HepG2 (cell line): ENCODE results near the gene NPY1R. TPM values are rescaled to one million over a fixed set of nuclear protein-coding genes. Genes with fewer than 3 reads are reported as not detected.

ENCODE experiments used
- ATAC-seq: fragments of 200-7000 bp; cut with Tn5 transposase; 3 replicates; pipeline ENCODE4 v1.9.1; 2020; ENCODE audit warnings: mild to moderate bottlenecking, moderate library complexity
- BruUV-seq: library from RNA; stranded (reverse); fragments of 400-500 nt; replicated peaks from 2 replicates; lab custom pipeline; 2021; lab: Mats Ljungman, UMichigan
- CTCF ChIA-PET: fragments of 300-600 bp; formaldehyde crosslinking; extraction: SDS; loops from one replicate; lab custom pipeline; 2021; ENCODE audit warnings: low total read pairs, inconsistent platforms, low intra/inter-chr PET ratio; lab: Yijun Ruan, JAX
- POLR2A ChIA-PET: fragments of 350-600 bp; sonication (Branson Sonifier 250); formaldehyde crosslinking; loops from one replicate; lab custom pipeline; 2020; ENCODE audit warnings: antibody characterized with exemption, inconsistent platforms; lab: Yijun Ruan, JAX
- DNase-seq: peaks from one replicate; pipeline ENCODE4 v3.0.0-alpha.2; 2015; ENCODE audit warnings: low spot score
- FAIRE-seq: peaks from 3 replicates; lab custom pipeline; 2011; peaks lifted over from hg19 to GRCh38; lab: Jason Lieb, UNC
- H2AFZ ChIP-seq: one replicate; pipeline ENCODE4 v1.6.1; 2011; ENCODE audit warnings: low read length, inconsistent platforms
- H3K27ac ChIP-seq: fragments of 300-600 bp; 3 replicates; pipeline ENCODE4 v1.8.0; 2011; ENCODE audit warnings: mixed run types, mild to moderate bottlenecking, mixed read lengths, low read length, inconsistent platforms; ENCODE audit not compliant: insufficient read depth; ENCODE audit errors: extremely low read length
- H3K27me3 ChIP-seq, 2 experiments: fragments of 200-600 bp in 1 of 2; 2 replicates in 1 of 2; 3 replicates in 1 of 2; pipeline versions ENCODE4 v1.6.0 to v1.8.0; 2011; ENCODE audit warnings: low read length in 2 of 2, mild to moderate bottlenecking in 2 of 2, moderate library complexity in 2 of 2, inconsistent platforms in 1 of 2; ENCODE audit not compliant: insufficient read depth in 2 of 2, control insufficient read depth in 1 of 2
- H3K36me3 ChIP-seq, 2 experiments: fragments of 200-600 bp in 1 of 2; replicated peaks in 1 of 2; 2 replicates in 1 of 2; 3 replicates in 1 of 2; pipeline versions ENCODE4 v1.5.1 to v1.8.0; 2011; ENCODE audit warnings: low read length in 2 of 2, inconsistent platforms in 1 of 2; ENCODE audit not compliant: insufficient read depth in 2 of 2, control insufficient read depth in 1 of 2
- H3K4me1 ChIP-seq: 2 replicates; pipeline ENCODE4 v1.5.1; 2012; ENCODE audit warnings: low read length, inconsistent platforms; ENCODE audit not compliant: insufficient read depth
- H3K4me2 ChIP-seq: 2 replicates; pipeline ENCODE4 v1.6.0; 2011; ENCODE audit warnings: low read depth, low read length, inconsistent platforms
- H3K4me3 ChIP-seq, 3 experiments: fragments of 200-600 bp in 1 of 3; sonication (generic), shearing (Covaris generic) in 1 of 3; replicated peaks in 1 of 3; 2 replicates each; pipeline ENCODE4 v1.5.1; 2011 to 2016; ENCODE audit warnings: low read length in 3 of 3, inconsistent platforms in 2 of 3, low read depth in 2 of 3, mild to moderate bottlenecking in 2 of 3, control low read depth in 1 of 3, mixed read lengths in 1 of 3; ENCODE audit not compliant: insufficient read depth in 1 of 3
- H3K79me2 ChIP-seq: one replicate; pipeline ENCODE4 v1.6.1; 2011; ENCODE audit warnings: low read length, inconsistent platforms; ENCODE audit not compliant: insufficient read depth
- H3K9ac ChIP-seq: 2 replicates; pipeline ENCODE4 v1.6.0; 2011; ENCODE audit warnings: mild to moderate bottlenecking, low read depth, low read length, inconsistent platforms; ENCODE audit not compliant: insufficient read depth
- H3K9me3 ChIP-seq: 2 replicates; pipeline ENCODE4 v1.5.1; 2012; ENCODE audit warnings: mild to moderate bottlenecking, low read length
- H4K20me1 ChIP-seq: 2 replicates; pipeline ENCODE4 v1.6.0; 2011; ENCODE audit warnings: inconsistent platforms, mild to moderate bottlenecking, low read length, moderate library complexity; ENCODE audit not compliant: insufficient read depth
- BATF2 ChIP-seq: sonication (generic); formaldehyde crosslinking; IDR thresholded peaks from 2 replicates; pipeline ENCODE4 v1.8.0; 2022; ENCODE audit warnings: mild to moderate bottlenecking, missing genetic modification reagents, moderate library complexity
- HNF4A ChIP-seq: sonication (generic); formaldehyde crosslinking; IDR thresholded peaks from 2 replicates; pipeline ENCODE4 v1.4.0; 2020; ENCODE audit warnings: missing genetic modification reagents
- NRL ChIP-seq: sonication (generic); formaldehyde crosslinking; IDR thresholded peaks from 2 replicates; pipeline ENCODE4 v1.5.0; 2020; ENCODE audit warnings: missing genetic modification reagents, mild to moderate bottlenecking, moderate library complexity, borderline replicate concordance
- RORA ChIP-seq: sonication (generic); formaldehyde crosslinking; IDR thresholded peaks from 2 replicates; pipeline ENCODE4 v1.5.0; 2020; ENCODE audit warnings: mild to moderate bottlenecking, missing genetic modification reagents, moderate library complexity
- ZNF143 ChIP-seq: sonication (generic); formaldehyde crosslinking; IDR thresholded peaks from 2 replicates; pipeline ENCODE4 v1.4.0; 2020; ENCODE audit warnings: missing genetic modification reagents
- ZNF224 ChIP-seq: sonication (generic); formaldehyde crosslinking; IDR thresholded peaks from 2 replicates; pipeline ENCODE4 v1.5.0; 2020; ENCODE audit warnings: mild to moderate bottlenecking, missing genetic modification reagents
- ZNF747 ChIP-seq: sonication (generic); formaldehyde crosslinking; IDR thresholded peaks from 2 replicates; pipeline ENCODE4 v1.8.1; 2023; ENCODE audit warnings: missing genetic modification reagents, mild to moderate bottlenecking, borderline replicate concordance
- WGBS: methylation state at CpG from one replicate; pipeline ENCODE4 v1.1.6; 2017; ENCODE audit warnings: low lambda C conversion rate; 5-methylcytosine and 5-hydroxymethylcytosine counted together
- in situ Hi-C: cut with HindIII; loops from 2 replicates; pipeline ENCODE4 v1.10.0; 2017; ENCODE audit warnings: low pct_unique_long_range_greater_than_20kb; ENCODE audit not compliant: extremely low pct_ligation_motif_present
- intact Hi-C: fragments of 100-400 bp; cut with micrococcal nuclease; formaldehyde crosslinking; loops from one replicate; pipeline ENCODE4 v1.10.0; 2022; ENCODE audit not compliant: unreplicated experiment
- polyA plus RNA-seq, 8 experiments: library from polyadenylated mRNA; depleted of rRNA in 3 of 8; stranded (reverse) in 7 of 8; unstranded in 1 of 8; fragments of >200 nt; fragmentation: Illumina TruSeq in 4 of 8; extraction: Trizol in 4 of 8; gene quantifications; 2 replicates each; pipeline versions ENCODE4 v1.2.1 to v1.2.3, GENCODE V29; 2011 to 2016; ENCODE audit warnings: low read depth in 4 of 8, missing spikeins in 1 of 8, mixed read lengths in 1 of 8; ENCODE audit not compliant: insufficient read depth in 1 of 8
- total RNA-seq, 5 experiments: library from RNA; depleted of rRNA; stranded (reverse); fragments of >200 nt; fragmentation: Illumina TruSeq; extraction: Trizol; gene quantifications; 2 replicates each; pipeline ENCODE4 v1.2.3, GENCODE V29; 2016; ENCODE audit warnings: low read depth in 1 of 5
- TF ChIP-seq, protein P1 (sequence below): IDR thresholded peaks from 2 replicates; pipeline ENCODE4 v1.6.1; 2016; ENCODE audit warnings: mild to moderate bottlenecking, missing biosample characterization, missing genetic modification reagents

Gene NPY1R
- total and polyA plus RNA-seq, 2 of the 13 experiments (the other 11 are each of a cell fraction or from before 2014, with no cell fraction given): not detected

GRCh38 chr4:163300445-163300844 lies 32.0 kb downstream of the NPY1R start:
- intact Hi-C loops (no loop called here), in situ Hi-C loops (no loop called here)
- Histone ChIP-seq H4K20me1 (no peaks in the 10 kb centered on the region), H3K4me1 (peaks cover 10% of the 10 kb centered on the region), H2AFZ (peak overlapping the region; percentile 0), H3K79me2 (no peaks in the 10 kb centered on the region), H3K9me3 (no peaks in the 10 kb centered on the region), H3K9ac (no peak overlapping the region), H3K27ac (no peak overlapping the region), H3K4me3 (no peak overlapping the region), H3K27me3 (no peaks in the 10 kb centered on the region), H3K4me2 (no peak overlapping the region), H3K36me3 (no peaks in the 10 kb centered on the region)
- peak; percentile 5 for DNase-seq
- BruUV-seq: no TSS peak
- WGBS: 0% methylated on average over 3 of the region's 3 CpGs
- no peak for TF ChIP-seq ZNF747 (CRISPR knock-in tag)
- no peak for TF ChIP-seq ZNF143 (CRISPR knock-in tag)
- TF ChIP-seq HNF4A (CRISPR knock-in tag): peak; percentile 49
- FAIRE-seq: no peak
- ATAC-seq: peak; percentile 87
- ChIA-PET CTCF (no interaction called here), POLR2A (no interaction called here)

DNA sequence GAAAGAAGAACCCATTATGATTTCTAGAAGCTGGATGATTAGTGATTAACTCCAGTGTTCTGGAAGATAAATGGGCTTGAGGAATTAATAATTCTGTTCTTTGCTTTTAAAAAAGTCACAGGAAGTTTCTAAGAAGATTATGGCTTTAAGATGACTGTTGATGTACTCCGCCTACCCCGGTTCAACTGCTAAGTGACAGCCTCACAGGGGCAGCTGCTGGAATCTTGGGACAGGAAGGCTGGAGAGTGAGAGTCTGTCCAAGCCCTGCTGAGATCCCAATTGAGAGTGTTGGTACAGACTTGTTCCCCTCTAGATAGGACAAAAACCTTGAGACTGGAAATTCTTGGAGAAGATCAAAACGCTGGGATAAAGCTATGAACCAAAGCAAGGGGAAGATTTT lies 37.3 kb downstream of the NPY1R start:
- no TSS peak for BruUV-seq
- intact Hi-C loops (no loop called here), in situ Hi-C loops (no loop called here)
- H4K20me1 ChIP-seq: no peaks in the 10 kb centered on the region
- no peak overlapping the region for H3K9ac ChIP-seq
- H3K9me3 ChIP-seq: no peaks in the 10 kb centered on the region
- H2AFZ ChIP-seq: no peak overlapping the region
- CTCF ChIA-PET: no interaction called here
- FAIRE-seq: no peak
- H3K36me3 ChIP-seq: no peaks in the 10 kb centered on the region
- H3K27me3 ChIP-seq: no peaks in the 10 kb centered on the region
- POLR2A ChIA-PET: no interaction called here
- H3K4me1 ChIP-seq: peaks cover under 1% of the 10 kb centered on the region; the same call in 1 of the 2 replicates
- H3K4me3 ChIP-seq: no peak overlapping the region
- no peak overlapping the region for H3K27ac ChIP-seq
- WGBS: 14% methylated on average over 3 of the region's 3 CpGs
- H3K79me2 ChIP-seq: no peaks in the 10 kb centered on the region
- H3K4me2 ChIP-seq: no peak overlapping the region
- TF ChIP-seq NRL (CRISPR knock-in tag) (no peak), BATF2 (CRISPR knock-in tag) (no peak), ZNF224 (CRISPR knock-in tag) (no peak), RORA (CRISPR knock-in tag) (no peak)
- TF ChIP-seq, protein P1, sequence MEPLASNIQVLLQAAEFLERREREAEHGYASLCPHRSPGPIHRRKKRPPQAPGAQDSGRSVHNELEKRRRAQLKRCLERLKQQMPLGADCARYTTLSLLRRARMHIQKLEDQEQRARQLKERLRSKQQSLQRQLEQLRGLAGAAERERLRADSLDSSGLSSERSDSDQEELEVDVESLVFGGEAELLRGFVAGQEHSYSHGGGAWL (CRISPR knock-in tag): no peak
- ATAC-seq: no peak
- no peak for DNase-seq
